Right lobe of liver (tissue), 6 donors: Measurements from ENCODE around the gene PTPRR. TPM values are rescaled to one million over a fixed set of nuclear protein-coding genes. Genes with fewer than 3 reads are reported as not detected.

Source experiments
- ATAC-seq, 4 donors: fragments of 200-7000 bp; cut with Tn5 transposase; one replicate each; pipeline ENCODE4 v1.9.1; 2020; ENCODE audit warnings: mild to moderate bottlenecking in 4 of 4, moderate library complexity in 4 of 4
- DNase-seq, 3 donors: peaks; one replicate each; pipeline ENCODE4 v3.0.0-alpha.2; 2020
- H3K27ac ChIP-seq, 3 donors: fragments of 200-600 bp; one replicate each; pipeline ENCODE4 v1.8.0; 2022
- H3K27me3 ChIP-seq, 2 donors: fragments of 200-600 bp; one replicate each; pipeline ENCODE4 v1.8.0; 2022
- H3K36me3 ChIP-seq, 4 donors: fragments of 200-600 bp; sonication (generic) in 1 of 4; one replicate each; pipeline versions ENCODE4 v1.5.1 to v1.8.0; 2017 to 2022; ENCODE audit warnings: control low read depth in 1 of 4
- H3K4me1 ChIP-seq, 4 donors: fragments of 200-600 bp; sonication (generic) in 1 of 4; one replicate each; pipeline versions ENCODE4 v1.5.1 to v1.8.0; 2017 to 2022; ENCODE audit warnings: control low read depth in 1 of 4
- H3K4me3 ChIP-seq, 3 donors: fragments of 200-600 bp; one replicate each; pipeline ENCODE4 v1.8.0; 2022
- H3K9me3 ChIP-seq, 4 donors: fragments of 200-600 bp; sonication (generic) in 1 of 4; one replicate each; pipeline versions ENCODE4 v1.5.1 to v1.8.0; 2017 to 2022; ENCODE audit warnings: control low read depth in 1 of 4
- POLR2A ChIP-seq: fragments of 450-650 bp; IDR thresholded peaks from one replicate; pipeline ENCODE4 v1.6.1; 2017; ENCODE audit warnings: antibody characterized with exemption, mild to moderate bottlenecking
- WGBS: methylation state at CpG from one replicate; pipeline ENCODE4 v1.1.6; 2018; ENCODE audit warnings: low coverage, low lambda C conversion rate; ENCODE audit not compliant: insufficient coverage; ENCODE audit errors: missing lambda C conversion rate; 5-methylcytosine and 5-hydroxymethylcytosine counted together
- intact Hi-C, 2 donors: fragments of 100-400 bp; cut with DNase I; formaldehyde crosslinking; loops; one replicate each; pipeline versions ENCODE4 v1.11.2 to v1.14.1; 2022
- total RNA-seq, 6 experiments: library from RNA; depleted of rRNA in 2 of 6; stranded (reverse); fragments of >200 nt in 2 of 6; fragmentation: NEBNext Ultra II Directional in 3 of 6; extraction: Animal tissue kit (Norgen Biotek cat#: 25700) in 3 of 6; gene quantifications; one replicate each; pipeline versions ENCODE4 v1.1.0 to v1.2.4, GENCODE V29; 2016 to 2023
- TF ChIP-seq, protein P1 (sequence below), 4 donors: fragments of 200-600 bp in 3 of 4; fragments of 450-650 bp in 1 of 4; IDR thresholded peaks; one replicate each; pipeline versions ENCODE4 v1.5.1 to v1.8.0; 2016 to 2022; ENCODE audit warnings: antibody characterized with exemption in 4 of 4, mild to moderate bottlenecking in 2 of 4
- donor health status: DM: no; HTN: yes; CAD: no.
- donor health status: DM: no; HTN: no; CAD: no.
- donor health status: DM: no; HTN: no; CAD: no.
- donor health status: DM: no; HTN: yes; CAD: no.
- donor health status: DM: no; HTN: yes; CAD: no.

The PTPRR gene
- total RNA-seq, 6 experiments from 2014 or later: 0.12 TPM; not detected in 5

GRCh38 chr12:70919597-70920035 is 922 bp downstream of the PTPRR start:
- no peaks in the 10 kb centered on the region for H3K36me3 ChIP-seq
- H3K4me1 ChIP-seq: no peaks in the 10 kb centered on the region
- H3K9me3 ChIP-seq: no peaks in the 10 kb centered on the region
- no peak overlapping the region for H3K27ac ChIP-seq
- TF ChIP-seq POLR2A: no peak
- TF ChIP-seq, protein P1, sequence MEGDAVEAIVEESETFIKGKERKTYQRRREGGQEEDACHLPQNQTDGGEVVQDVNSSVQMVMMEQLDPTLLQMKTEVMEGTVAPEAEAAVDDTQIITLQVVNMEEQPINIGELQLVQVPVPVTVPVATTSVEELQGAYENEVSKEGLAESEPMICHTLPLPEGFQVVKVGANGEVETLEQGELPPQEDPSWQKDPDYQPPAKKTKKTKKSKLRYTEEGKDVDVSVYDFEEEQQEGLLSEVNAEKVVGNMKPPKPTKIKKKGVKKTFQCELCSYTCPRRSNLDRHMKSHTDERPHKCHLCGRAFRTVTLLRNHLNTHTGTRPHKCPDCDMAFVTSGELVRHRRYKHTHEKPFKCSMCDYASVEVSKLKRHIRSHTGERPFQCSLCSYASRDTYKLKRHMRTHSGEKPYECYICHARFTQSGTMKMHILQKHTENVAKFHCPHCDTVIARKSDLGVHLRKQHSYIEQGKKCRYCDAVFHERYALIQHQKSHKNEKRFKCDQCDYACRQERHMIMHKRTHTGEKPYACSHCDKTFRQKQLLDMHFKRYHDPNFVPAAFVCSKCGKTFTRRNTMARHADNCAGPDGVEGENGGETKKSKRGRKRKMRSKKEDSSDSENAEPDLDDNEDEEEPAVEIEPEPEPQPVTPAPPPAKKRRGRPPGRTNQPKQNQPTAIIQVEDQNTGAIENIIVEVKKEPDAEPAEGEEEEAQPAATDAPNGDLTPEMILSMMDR (IDR thresholded peaks at IDR 0.05): no peak
- no peaks in the 10 kb centered on the region for H3K27me3 ChIP-seq
- H3K4me3 ChIP-seq: no peak overlapping the region
- no peak for ATAC-seq
- no peak for DNase-seq
- 12% methylated on average over 9 of the region's 10 CpGs for WGBS
- intact Hi-C loops: no loop called here

DNA sequence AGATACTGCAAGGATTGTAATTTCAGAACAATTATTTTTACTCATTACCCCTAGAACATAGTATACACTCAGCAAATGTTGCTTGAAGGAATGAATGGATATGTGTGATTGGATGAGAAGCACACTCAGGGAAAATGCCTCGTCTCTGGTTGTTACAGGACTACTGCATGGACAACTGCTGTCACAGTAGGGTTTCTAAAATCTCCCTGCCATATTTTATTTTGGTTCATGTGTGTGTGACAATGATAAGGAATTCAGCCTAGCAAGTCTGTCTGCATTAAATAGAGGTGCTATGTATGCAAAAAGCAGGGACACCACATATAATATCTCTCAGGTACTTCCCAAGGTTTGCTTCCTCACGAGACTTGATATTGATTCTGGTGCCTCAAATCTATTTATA is 1.4 kb downstream of the PTPRR start:
- H3K27ac ChIP-seq: no peak overlapping the region
- H3K4me3 ChIP-seq: no peak overlapping the region
- WGBS: 58% methylated on average over 2 of the region's 2 CpGs
- intact Hi-C loops: no loop called here
- no peaks in the 10 kb centered on the region for H3K4me1 ChIP-seq
- no peaks in the 10 kb centered on the region for H3K36me3 ChIP-seq
- ATAC-seq (no peak), DNase-seq (no peak)
- no peaks in the 10 kb centered on the region for H3K9me3 ChIP-seq
- TF ChIP-seq, protein P1 (IDR thresholded peaks at IDR 0.05): no peak
- no peak for TF ChIP-seq POLR2A
- no peaks in the 10 kb centered on the region for H3K27me3 ChIP-seq

GRCh38 chr12:70918321-70918720 is 2.2 kb downstream of the PTPRR start:
- intact Hi-C loops: no loop called here
- Histone ChIP-seq H3K36me3 (no peaks in the 10 kb centered on the region), H3K27me3 (no peaks in the 10 kb centered on the region), H3K4me1 (no peaks in the 10 kb centered on the region), H3K9me3 (no peaks in the 10 kb centered on the region), H3K4me3 (no peak overlapping the region), H3K27ac (no peak overlapping the region)
- TF ChIP-seq POLR2A: no peak
- TF ChIP-seq, protein P1 (IDR thresholded peaks at IDR 0.05): no peak
- 46% methylated on average over 1 of the region's 1 CpG for WGBS
- ATAC-seq (no peak), DNase-seq (no peak)

DNA sequence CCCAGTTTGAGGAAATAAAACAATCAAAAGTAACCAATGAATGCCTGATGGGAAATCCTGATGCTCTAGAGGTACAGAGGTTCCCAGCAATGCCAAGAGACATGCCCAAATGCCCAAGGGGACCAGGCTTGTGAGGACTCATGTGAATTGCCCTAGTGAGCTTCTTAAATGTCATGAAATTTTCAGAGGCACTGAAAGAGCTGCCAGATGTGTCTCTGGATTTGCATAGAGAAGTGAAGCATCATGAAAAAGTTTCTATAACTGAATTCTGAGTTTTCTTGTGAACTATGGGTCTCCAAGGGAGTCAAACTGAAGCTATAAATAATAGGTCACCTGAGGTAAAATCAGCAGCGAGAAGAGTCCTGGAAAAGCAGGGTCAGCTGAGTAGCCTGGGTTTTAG is 9.9 kb downstream of the PTPRR start:
- DNase-seq: no peak
- Histone ChIP-seq H3K36me3 (no peaks in the 10 kb centered on the region), H3K9me3 (no peaks in the 10 kb centered on the region), H3K27me3 (no peaks in the 10 kb centered on the region), H3K4me3 (no peak overlapping the region), H3K27ac (no peak overlapping the region), H3K4me1 (no peaks in the 10 kb centered on the region)
- 0% methylated on average over 1 of the region's 1 CpG for WGBS
- intact Hi-C loops: no loop called here
- ATAC-seq: no peak
- TF ChIP-seq, protein P1 (IDR thresholded peaks at IDR 0.05): no peak
- no peak for TF ChIP-seq POLR2A

GRCh38 chr12:70908978-70909377 is 11.6 kb downstream of the PTPRR start:
- TF ChIP-seq POLR2A: no peak
- TF ChIP-seq, protein P1 (IDR thresholded peaks at IDR 0.05): no peak
- Histone ChIP-seq H3K27ac (no peak overlapping the region), H3K27me3 (no peaks in the 10 kb centered on the region), H3K9me3 (no peaks in the 10 kb centered on the region), H3K4me1 (no peaks in the 10 kb centered on the region), H3K36me3 (no peaks in the 10 kb centered on the region), H3K4me3 (no peak overlapping the region)
- ATAC-seq (no peak), DNase-seq (no peak)
- intact Hi-C loops: no loop called here
- 38% methylated on average over 1 of the region's 1 CpG for WGBS
